Mesodermal cell (in vitro differentiated cells): ENCODE results near the gene TRMT112.

Source experiments
- H3K27ac ChIP-seq: 2 replicates; pipeline ENCODE4 v1.7.0; 2013; ENCODE audit warnings: mild to moderate bottlenecking, low read depth, low read length, moderate library complexity; ENCODE audit not compliant: severe bottlenecking
- H3K36me3 ChIP-seq: 2 replicates; pipeline ENCODE4 v1.7.1; 2013; ENCODE audit warnings: mild to moderate bottlenecking, low read length, moderate library complexity; ENCODE audit not compliant: control insufficient read depth, insufficient read depth
- H3K4me1 ChIP-seq: one replicate; pipeline ENCODE4 v1.7.1; 2013; ENCODE audit warnings: mild to moderate bottlenecking, low read length; ENCODE audit not compliant: insufficient read depth, control insufficient read depth, poor library complexity, severe bottlenecking
- H3K4me3 ChIP-seq: 2 replicates; pipeline ENCODE4 v1.7.0; 2013; ENCODE audit warnings: low read length, control low read depth, mild to moderate bottlenecking; ENCODE audit not compliant: insufficient read depth, poor library complexity, severe bottlenecking; ENCODE audit errors: extremely low read depth
- H3K9me3 ChIP-seq: 2 replicates; pipeline ENCODE4 v1.7.1; 2013; ENCODE audit warnings: mild to moderate bottlenecking, low read length, moderate library complexity; ENCODE audit not compliant: control insufficient read depth
- WGBS, 2 experiments: methylation state at CpG; one replicate each; pipeline ENCODE4 v1.1.5; 2013; ENCODE audit warnings: missing lambda C conversion rate in 2 of 2; ENCODE audit not compliant: insufficient coverage in 2 of 2; 5-methylcytosine and 5-hydroxymethylcytosine counted together

The TRMT112 gene

GRCh38 chr11:64296236-64296635 lies 21.1 kb downstream of the TRMT112 start:
- Histone ChIP-seq H3K4me3 (no peak overlapping the region), H3K36me3 (no peaks in the 10 kb centered on the region), H3K4me1 (peaks cover 13% of the 10 kb centered on the region), H3K9me3 (no peaks in the 10 kb centered on the region), H3K27ac (no peak overlapping the region)
- 60 to 75% methylated on average over 1 of the region's 1 CpG for WGBS, 2 experiments

- H3K9me3 ChIP-seq: no peaks in the 10 kb centered on the region
- no peaks in the 10 kb centered on the region for H3K36me3 ChIP-seq
- H3K4me3 ChIP-seq: no peak overlapping the region
- no peak overlapping the region for H3K27ac ChIP-seq
- peaks cover 13% of the 10 kb centered on the region for H3K4me1 ChIP-seq
- whole genome bisulfite sequencing, 2 experiments: 91% methylated on average over 2 of the region's 4 CpGs; no CpG with 5 or more reads in 1 of the 2 experiments
Observed at GRCh38 chr11:64295760-64296159, 21.6 kb downstream of the TRMT112 start.

- 50 to 78% methylated on average over 1 to 3 of the region's 3 CpGs for WGBS, 2 experiments
- Histone ChIP-seq H3K4me3 (no peak overlapping the region), H3K4me1 (peaks cover 7% of the 10 kb centered on the region), H3K36me3 (no peaks in the 10 kb centered on the region), H3K27ac (no peak overlapping the region), H3K9me3 (no peaks in the 10 kb centered on the region)
Observed at GRCh38 chr11:64294774-64295173, 22.6 kb downstream of the TRMT112 start.

GRCh38 chr11:64292460-64293254 lies 24.7 kb downstream of the TRMT112 start:
- Histone ChIP-seq H3K36me3 (no peaks in the 10 kb centered on the region), H3K4me3 (peak overlapping the region; percentile 11), H3K27ac (no peak overlapping the region), H3K4me1 (peaks cover 3% of the 10 kb centered on the region), H3K9me3 (no peaks in the 10 kb centered on the region)
- 42 to 51% methylated on average over 33 to 35 of the region's 42 CpGs for WGBS, 2 experiments

- Histone ChIP-seq H3K9me3 (no peaks in the 10 kb centered on the region), H3K36me3 (no peaks in the 10 kb centered on the region), H3K4me1 (no peaks in the 10 kb centered on the region), H3K4me3 (peak overlapping the region; percentile 11), H3K27ac (no peak overlapping the region)
- WGBS, 2 experiments: 1 to 2% methylated on average over 87 to 91 of the region's 96 CpGs
Observed at GRCh38 chr11:64291752-64292459, 25.5 kb downstream of the TRMT112 start.

GRCh38 chr11:64291262-64291751 lies 26.1 kb downstream of the TRMT112 start, which contains the start of gene KCNK4:
Gene KCNK4 (plus strand): TSS chr11:64291302. CDS start chr11:64293019, 1,717 bp downstream.
- no peaks in the 10 kb centered on the region for H3K36me3 ChIP-seq
- H3K27ac ChIP-seq: no peak within 1 kb of the TSS
- no peaks in the 10 kb centered on the region for H3K4me1 ChIP-seq
- WGBS, 2 experiments: 2% methylated on average over 27 to 35 of the region's 45 CpGs
- H3K9me3 ChIP-seq: no peaks in the 10 kb centered on the region
- peak within 1 kb of the TSS; percentile 11 for H3K4me3 ChIP-seq

- H3K4me3 ChIP-seq: no peak overlapping the region
- 52 to 67% methylated on average over 8 of the region's 10 CpGs for WGBS, 2 experiments
- H3K9me3 ChIP-seq: no peaks in the 10 kb centered on the region
- no peak overlapping the region for H3K27ac ChIP-seq
- no peaks in the 10 kb centered on the region for H3K4me1 ChIP-seq
- no peaks in the 10 kb centered on the region for H3K36me3 ChIP-seq
Observed at GRCh38 chr11:64290352-64291261, 26.8 kb downstream of the TRMT112 start.

GRCh38 chr11:64289002-64289564 lies 28.3 kb downstream of the TRMT112 start:
- Histone ChIP-seq H3K4me3 (no peak overlapping the region), H3K36me3 (no peaks in the 10 kb centered on the region), H3K27ac (no peak overlapping the region), H3K9me3 (no peaks in the 10 kb centered on the region), H3K4me1 (peaks cover under 1% of the 10 kb centered on the region)
- 91 to 95% methylated on average over 7 to 11 of the region's 13 CpGs for WGBS, 2 experiments

GRCh38 chr11:64288353-64288750 lies 29.0 kb downstream of the TRMT112 start:
- peaks cover 8% of the 10 kb centered on the region for H3K4me1 ChIP-seq
- H3K9me3 ChIP-seq: no peaks in the 10 kb centered on the region
- WGBS, 2 experiments: 93 to 94% methylated on average over 7 to 8 of the region's 9 CpGs
- H3K27ac ChIP-seq: no peak overlapping the region
- H3K4me3 ChIP-seq: no peak overlapping the region
- H3K36me3 ChIP-seq: no peaks in the 10 kb centered on the region
